Erythroblast (primary cell): ENCODE measurements around the gene TPO.

Experiments
- GATA1 ChIP-seq: IDR thresholded peaks from 2 replicates; pipeline ENCODE4 v1.6.1; 2011; ENCODE audit warnings: low read depth, mild to moderate bottlenecking, control low read depth, low read length, moderate library complexity
- POLR2A ChIP-seq: IDR thresholded peaks from 2 replicates; pipeline ENCODE4 v1.6.1; 2011; ENCODE audit warnings: mild to moderate bottlenecking, low read length

DNA sequence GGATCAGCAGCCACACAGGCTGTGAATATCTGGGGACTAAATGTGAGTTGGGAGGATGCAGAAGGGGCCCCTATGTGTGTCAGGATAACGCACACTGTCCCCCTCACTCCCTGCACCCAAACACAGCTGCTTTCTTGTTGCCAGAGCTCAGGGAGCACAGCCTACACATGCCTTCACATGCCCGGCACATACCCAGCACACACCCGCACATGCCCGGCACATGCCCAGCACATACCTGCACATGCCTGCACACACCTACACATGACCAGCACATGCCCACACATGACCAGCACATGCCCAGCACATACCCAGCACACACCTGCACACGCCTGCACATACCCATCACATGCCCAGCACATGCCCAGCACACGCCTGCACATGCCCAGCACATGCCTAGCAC is 75.6 kb downstream of the TPO start:
- no peak for TF ChIP-seq POLR2A
- TF ChIP-seq GATA1: no peak
